GM12801 (cell line): ENCODE results near the gene GLIPR2.

Source experiments
- TF ChIP-seq, protein P1 (sequence below): IDR thresholded peaks from one replicate; pipeline ENCODE4 v1.5.1; 2011; ENCODE audit warnings: control low read depth; ENCODE audit not compliant: insufficient read length; ENCODE audit errors: extremely low read depth

The GLIPR2 gene

GRCh38 chr9:36170531-36170930, 34.0 kb downstream of the GLIPR2 start:
- TF ChIP-seq, protein P1, sequence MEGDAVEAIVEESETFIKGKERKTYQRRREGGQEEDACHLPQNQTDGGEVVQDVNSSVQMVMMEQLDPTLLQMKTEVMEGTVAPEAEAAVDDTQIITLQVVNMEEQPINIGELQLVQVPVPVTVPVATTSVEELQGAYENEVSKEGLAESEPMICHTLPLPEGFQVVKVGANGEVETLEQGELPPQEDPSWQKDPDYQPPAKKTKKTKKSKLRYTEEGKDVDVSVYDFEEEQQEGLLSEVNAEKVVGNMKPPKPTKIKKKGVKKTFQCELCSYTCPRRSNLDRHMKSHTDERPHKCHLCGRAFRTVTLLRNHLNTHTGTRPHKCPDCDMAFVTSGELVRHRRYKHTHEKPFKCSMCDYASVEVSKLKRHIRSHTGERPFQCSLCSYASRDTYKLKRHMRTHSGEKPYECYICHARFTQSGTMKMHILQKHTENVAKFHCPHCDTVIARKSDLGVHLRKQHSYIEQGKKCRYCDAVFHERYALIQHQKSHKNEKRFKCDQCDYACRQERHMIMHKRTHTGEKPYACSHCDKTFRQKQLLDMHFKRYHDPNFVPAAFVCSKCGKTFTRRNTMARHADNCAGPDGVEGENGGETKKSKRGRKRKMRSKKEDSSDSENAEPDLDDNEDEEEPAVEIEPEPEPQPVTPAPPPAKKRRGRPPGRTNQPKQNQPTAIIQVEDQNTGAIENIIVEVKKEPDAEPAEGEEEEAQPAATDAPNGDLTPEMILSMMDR: no peak

GRCh38 chr9:36173861-36174260, 37.3 kb downstream of the GLIPR2 start:
- TF ChIP-seq, protein P1: no peak

GRCh38 chr9:36174271-36174670, 37.7 kb downstream of the GLIPR2 start:
- TF ChIP-seq, protein P1: no peak

DNA sequence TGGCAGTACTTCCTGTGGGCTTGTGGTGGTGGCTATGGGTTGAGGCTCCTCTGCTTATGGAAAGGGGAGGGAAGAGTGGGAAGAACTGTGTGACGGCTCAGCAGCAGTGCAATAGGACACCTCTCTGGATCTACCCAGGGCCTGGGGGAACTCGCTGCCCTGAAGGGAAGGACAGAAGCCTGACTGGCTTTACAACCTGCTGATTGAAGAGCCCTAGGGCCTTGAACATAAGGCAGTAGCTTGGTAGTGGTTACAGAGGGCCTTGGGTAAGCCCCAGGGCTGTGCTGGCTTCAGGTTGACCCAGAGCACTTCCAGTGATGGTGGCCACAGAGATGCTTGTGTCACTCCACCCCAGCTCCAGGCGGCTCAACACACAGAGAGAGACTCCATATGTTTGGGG, 38.2 kb downstream of the GLIPR2 start:
- TF ChIP-seq, protein P1: no peak

DNA sequence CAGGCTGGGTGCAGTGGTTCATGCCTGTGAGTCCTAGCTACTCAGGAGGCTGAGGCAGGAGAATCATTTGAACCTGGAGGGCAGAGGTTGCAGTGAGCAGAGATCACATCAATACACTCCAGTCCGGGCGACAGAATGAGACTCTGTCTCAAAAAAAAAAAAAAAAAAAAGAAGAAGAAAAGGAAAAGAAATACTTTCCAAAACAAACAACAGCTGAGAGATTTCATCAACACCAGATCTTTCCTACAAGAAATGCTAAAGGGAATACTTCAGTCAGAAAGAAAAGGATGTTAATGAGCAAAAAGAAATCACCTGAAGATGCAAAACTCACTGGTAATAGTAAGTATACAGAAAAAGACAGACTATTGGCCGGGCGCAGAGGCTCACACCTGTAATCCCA, 41.0 kb downstream of the GLIPR2 start:
- TF ChIP-seq, protein P1: no peak

GRCh38 chr9:36187414-36187813, 50.9 kb downstream of the GLIPR2 start:
- TF ChIP-seq, protein P1: no peak

DNA sequence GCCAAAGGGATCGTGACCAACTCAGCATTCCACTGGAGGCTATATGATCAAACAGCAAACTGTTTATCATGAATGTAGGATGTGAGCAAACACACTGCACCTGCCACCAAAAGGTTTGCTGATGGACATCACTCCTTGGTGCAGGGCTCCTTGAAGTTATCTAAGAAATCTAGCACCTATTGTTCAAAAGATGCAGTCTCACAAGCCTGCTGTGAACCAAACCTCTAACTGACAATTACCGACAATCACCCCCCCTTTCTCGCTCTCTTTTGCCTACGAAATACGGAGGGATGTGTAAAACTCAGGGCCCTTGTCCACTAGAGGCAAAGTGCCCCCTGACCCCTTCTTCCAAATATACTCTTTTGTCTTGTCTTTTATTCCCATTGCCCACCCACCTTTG, 51.7 kb downstream of the GLIPR2 start:
- TF ChIP-seq, protein P1: no peak

- TF ChIP-seq, protein P1: no peak
These were observed 53.4 kb downstream of the GLIPR2 start for GRCh38 chr9:36189976-36190375.
